Breast epithelium (tissue), 3 donors: Measurements from ENCODE around the gene EBF3.

Experiments
- CTCF ChIP-seq, 3 donors: fragments of 450-650 bp; IDR thresholded peaks; one replicate each; pipeline ENCODE4 v1.5.1; 2016 to 2017; ENCODE audit warnings: antibody characterized with exemption in 3 of 3, mild to moderate bottlenecking in 3 of 3, moderate library complexity in 3 of 3
- POLR2A ChIP-seq: fragments of 450-650 bp; IDR thresholded peaks from one replicate; pipeline ENCODE4 v1.6.1; 2016; ENCODE audit warnings: antibody characterized with exemption, mild to moderate bottlenecking, moderate library complexity

GRCh38 chr10:129945941-129946760 lies 17.9 kb downstream of the EBF3 start:
- TF ChIP-seq CTCF (IDR thresholded peaks at IDR 0.05) (no peak), POLR2A (no peak)
